Measurements from ENCODE around the gene TSPAN4.

TSPAN4 gene, protein sequence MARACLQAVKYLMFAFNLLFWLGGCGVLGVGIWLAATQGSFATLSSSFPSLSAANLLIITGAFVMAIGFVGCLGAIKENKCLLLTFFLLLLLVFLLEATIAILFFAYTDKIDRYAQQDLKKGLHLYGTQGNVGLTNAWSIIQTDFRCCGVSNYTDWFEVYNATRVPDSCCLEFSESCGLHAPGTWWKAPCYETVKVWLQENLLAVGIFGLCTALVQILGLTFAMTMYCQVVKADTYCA

GRCh38 chr11:842370-843002 lies at the start of gene TSPAN4, which contains the start of gene POLR2L:
TSS of gene TSPAN4 (plus strand) at chr11:842852. CDS start at chr11:850305, 7,453 bp downstream.
TSS of gene POLR2L (minus strand) at chr11:842529. CDS start at chr11:842508, 21 bp downstream.
- Mint-ChIP-seq H3K27me3 (ENCODE audit: low read depth) (no peaks in the 10 kb centered on the region), H3K9me3 (no peaks in the 10 kb centered on the region), H3K27ac (peak within 1 kb of the TSS; percentile 85), H3K4me1 (ENCODE audit: low read depth) (peaks cover 10% of the 10 kb centered on the region), H3K36me3 (ENCODE audit: low read depth) (peaks cover 11% of the 10 kb centered on the region), H3K4me3 (peak within 1 kb of the TSS; percentile 90)
- peak; percentile 87 for DNase-seq (ENCODE audit: low spot score)

DNA sequence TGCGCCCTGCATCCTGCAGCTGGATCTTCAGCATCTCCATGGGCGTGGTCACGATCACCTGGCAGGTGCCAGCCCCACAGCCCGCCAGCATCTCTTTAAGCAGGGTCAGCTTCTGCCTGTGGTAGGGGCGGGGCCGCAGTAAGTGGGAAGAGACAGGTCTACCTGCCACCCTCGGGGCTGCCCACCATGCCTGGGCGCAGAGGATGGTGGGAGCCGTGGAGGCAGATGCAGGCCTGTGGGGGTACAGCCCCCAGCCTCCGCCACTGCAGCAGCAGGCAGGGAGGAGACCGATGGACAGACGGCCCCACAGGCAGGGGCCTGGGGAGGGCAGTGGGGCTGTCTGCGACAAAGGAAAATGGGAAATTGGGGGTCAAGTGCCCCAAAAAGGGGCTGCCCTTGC lies 49.8 kb upstream of the TSPAN4 start:
- no peak overlapping the region for H3K4me3 Mint-ChIP-seq
- H3K9me3 Mint-ChIP-seq = no peaks in the 10 kb centered on the region
- H3K4me1 Mint-ChIP-seq (ENCODE audit: low read depth) = peaks cover 12% of the 10 kb centered on the region
- DNase-seq (ENCODE audit: low spot score) = no peak
- H3K36me3 Mint-ChIP-seq (ENCODE audit: low read depth) = peaks cover 6% of the 10 kb centered on the region
- H3K27ac Mint-ChIP-seq = no peak overlapping the region
- H3K27me3 Mint-ChIP-seq (ENCODE audit: low read depth) = no peaks in the 10 kb centered on the region

DNA sequence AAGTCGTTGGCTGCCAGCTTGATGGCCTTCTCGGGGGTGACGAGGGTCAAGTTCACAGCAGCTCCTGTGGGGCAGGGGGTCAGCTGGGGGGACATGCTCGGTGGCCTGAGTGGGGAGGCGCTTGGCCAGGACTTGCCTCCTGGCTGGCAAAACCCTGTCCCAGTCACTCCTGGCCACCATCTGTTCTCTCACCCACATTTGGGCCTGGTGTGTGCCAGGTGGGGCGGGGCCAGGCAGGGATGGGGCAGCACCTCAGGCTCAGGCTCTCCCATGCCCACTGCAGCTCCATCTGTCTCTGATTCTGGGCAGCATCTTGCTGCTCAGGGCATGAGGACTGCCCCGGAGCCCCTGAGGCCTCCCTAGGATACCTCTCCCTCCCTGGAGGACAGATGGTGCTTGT lies 49.1 kb upstream of the TSPAN4 start:
- Mint-ChIP-seq H3K9me3 (no peaks in the 10 kb centered on the region), H3K27me3 (ENCODE audit: low read depth) (no peaks in the 10 kb centered on the region), H3K36me3 (ENCODE audit: low read depth) (peaks cover 6% of the 10 kb centered on the region), H3K4me3 (peak overlapping the region; percentile 42), H3K4me1 (ENCODE audit: low read depth) (peaks cover 12% of the 10 kb centered on the region), H3K27ac (no peak overlapping the region)
- no peak for DNase-seq (ENCODE audit: low spot score)

- H3K36me3 Mint-ChIP-seq (ENCODE audit: low read depth) = peaks cover 6% of the 10 kb centered on the region
- no peak for DNase-seq (ENCODE audit: low spot score)
- peak overlapping the region; percentile 45 for H3K4me3 Mint-ChIP-seq
- H3K27me3 Mint-ChIP-seq (ENCODE audit: low read depth) = no peaks in the 10 kb centered on the region
- H3K9me3 Mint-ChIP-seq = no peaks in the 10 kb centered on the region
- peaks cover 12% of the 10 kb centered on the region for H3K4me1 Mint-ChIP-seq (ENCODE audit: low read depth)
- no peak overlapping the region for H3K27ac Mint-ChIP-seq
Measured at GRCh38 chr11:794013-794765, 48.5 kb upstream of the TSPAN4 start.

DNA sequence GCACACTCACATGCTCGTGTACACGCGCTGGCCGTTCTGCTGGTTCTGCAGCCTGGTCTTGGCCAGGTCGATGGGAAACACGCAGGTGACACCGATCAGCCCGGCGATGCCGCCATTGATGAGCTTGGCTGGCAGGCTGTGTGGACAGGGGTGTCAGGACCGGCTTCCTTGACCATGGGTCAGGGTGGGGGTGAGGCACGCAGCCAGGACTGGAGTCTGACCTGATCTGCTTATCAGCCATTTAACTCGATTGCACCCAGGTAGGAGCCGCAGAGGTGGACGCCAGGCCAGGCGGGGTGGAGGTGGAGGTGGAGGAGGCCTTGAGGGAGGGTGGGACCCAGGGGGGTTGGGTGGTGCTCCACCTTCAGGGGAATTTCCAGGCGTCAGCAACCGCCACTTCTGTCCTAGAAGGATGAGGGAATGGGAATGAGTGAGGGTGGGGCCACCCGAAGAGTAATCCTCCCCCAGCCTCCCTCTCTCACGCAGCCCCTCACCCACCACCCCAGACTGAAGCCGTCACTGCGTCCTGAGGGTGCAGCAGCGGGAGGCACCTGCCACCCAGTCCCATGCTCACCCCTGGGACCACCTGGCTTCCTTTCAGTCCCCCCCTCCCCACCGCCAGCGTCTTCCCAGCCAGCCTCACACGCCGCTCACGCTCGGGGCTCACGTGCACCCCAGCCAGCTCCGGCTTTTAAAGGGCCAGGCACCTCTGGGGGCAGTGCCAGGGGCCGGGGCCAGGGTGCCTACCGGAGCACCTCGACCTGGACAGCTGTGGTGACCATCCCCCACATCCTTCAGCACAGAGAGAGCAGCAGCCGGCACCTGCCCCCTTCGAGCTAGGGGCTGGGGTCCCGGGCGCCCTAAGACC lies 47.7 kb upstream of the TSPAN4 start:
- H3K9me3 Mint-ChIP-seq = no peaks in the 10 kb centered on the region
- peaks cover 12% of the 10 kb centered on the region for H3K4me1 Mint-ChIP-seq (ENCODE audit: low read depth)
- H3K36me3 Mint-ChIP-seq (ENCODE audit: low read depth) = peaks cover 6% of the 10 kb centered on the region
- peak overlapping the region; percentile 56 for H3K4me3 Mint-ChIP-seq
- H3K27me3 Mint-ChIP-seq (ENCODE audit: low read depth) = no peaks in the 10 kb centered on the region
- no peak for DNase-seq (ENCODE audit: low spot score)
- no peak overlapping the region for H3K27ac Mint-ChIP-seq

- Mint-ChIP-seq H3K27ac (peak overlapping the region; percentile 91), H3K4me3 (peak overlapping the region; percentile 88), H3K27me3 (ENCODE audit: low read depth) (no peaks in the 10 kb centered on the region), H3K36me3 (ENCODE audit: low read depth) (peaks cover 6% of the 10 kb centered on the region), H3K9me3 (no peaks in the 10 kb centered on the region), H3K4me1 (ENCODE audit: low read depth) (peaks cover 9% of the 10 kb centered on the region)
- DNase-seq (ENCODE audit: low spot score) = peak; percentile 87
Measured at GRCh38 chr11:795634-796564, 46.8 kb upstream of the TSPAN4 start.

DNA sequence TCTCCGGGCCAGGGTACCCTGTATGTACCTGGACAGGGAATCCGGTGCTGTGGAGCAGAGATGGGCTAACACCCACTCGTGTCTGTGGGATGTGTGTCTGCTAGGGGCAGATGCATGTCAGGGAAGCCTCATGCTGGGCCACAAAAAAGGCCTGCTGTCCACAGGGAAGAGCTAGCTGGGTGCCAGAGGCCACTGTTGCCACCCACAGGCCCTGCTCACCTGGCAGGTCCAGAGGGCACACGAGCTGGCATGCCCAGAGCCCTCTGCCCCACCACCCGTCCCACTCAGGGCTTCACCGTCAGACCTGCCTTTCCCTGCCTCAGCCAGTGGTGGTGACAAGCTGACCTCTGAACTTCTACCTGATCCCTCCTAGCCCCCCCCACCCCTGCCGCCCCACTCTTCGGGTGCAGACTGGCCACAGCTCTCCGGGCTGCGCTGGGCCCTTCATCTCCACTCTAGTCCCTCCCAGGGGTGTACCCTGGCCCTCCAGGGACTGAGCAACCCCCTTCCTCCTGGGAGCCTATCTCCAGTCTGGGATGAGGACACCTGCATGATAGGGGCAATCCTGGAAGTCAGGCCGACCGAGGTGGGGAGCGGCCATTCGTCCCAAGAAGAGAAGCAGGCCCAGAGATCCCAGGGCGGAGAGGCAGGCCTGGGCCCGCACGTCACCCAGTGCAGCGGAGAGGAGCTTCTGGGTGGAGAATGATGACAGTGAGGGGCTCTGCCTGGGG lies 45.9 kb upstream of the TSPAN4 start:
- DNase-seq (ENCODE audit: low spot score) = no peak
- peaks cover 9% of the 10 kb centered on the region for H3K4me1 Mint-ChIP-seq (ENCODE audit: low read depth)

GRCh38 chr11:797296-798092 lies 45.2 kb upstream of the TSPAN4 start:
- Mint-ChIP-seq H3K36me3 (ENCODE audit: low read depth) (peaks cover 4% of the 10 kb centered on the region), H3K27ac (peak overlapping the region; percentile 91), H3K4me3 (peak overlapping the region; percentile 88), H3K4me1 (ENCODE audit: low read depth) (peaks cover 9% of the 10 kb centered on the region), H3K9me3 (no peaks in the 10 kb centered on the region), H3K27me3 (ENCODE audit: low read depth) (no peaks in the 10 kb centered on the region)
- peak; percentile 70 for DNase-seq (ENCODE audit: low spot score)

More for the DNA sequence above, 45.9 kb upstream of the TSPAN4 start:
- Mint-ChIP-seq H3K36me3 (ENCODE audit: low read depth) (peaks cover 4% of the 10 kb centered on the region), H3K4me3 (peak overlapping the region; percentile 88), H3K27me3 (ENCODE audit: low read depth) (no peaks in the 10 kb centered on the region), H3K27ac (peak overlapping the region; percentile 91), H3K9me3 (no peaks in the 10 kb centered on the region)

- Mint-ChIP-seq H3K4me3 (peak within 1 kb of the TSS; percentile 88), H3K27ac (peak within 1 kb of the TSS; percentile 91), H3K4me1 (ENCODE audit: low read depth) (peaks cover 9% of the 10 kb centered on the region), H3K36me3 (ENCODE audit: low read depth) (peaks cover 4% of the 10 kb centered on the region), H3K9me3 (no peaks in the 10 kb centered on the region), H3K27me3 (ENCODE audit: low read depth) (no peaks in the 10 kb centered on the region)
- peak; percentile 86 for DNase-seq (ENCODE audit: low spot score)
Measured at GRCh38 chr11:798093-798713, 44.4 kb upstream of the TSPAN4 start, which contains the start of gene SLC25A22. TSS of gene SLC25A22 (minus strand) at chr11:798281. CDS start at chr11:795006, 3,275 bp downstream.

GRCh38 chr11:799641-800316 lies 42.9 kb upstream of the TSPAN4 start:
- Mint-ChIP-seq H3K36me3 (ENCODE audit: low read depth) (peaks cover 4% of the 10 kb centered on the region), H3K27me3 (ENCODE audit: low read depth) (no peaks in the 10 kb centered on the region), H3K27ac (no peak overlapping the region), H3K4me1 (ENCODE audit: low read depth) (peaks cover 12% of the 10 kb centered on the region), H3K4me3 (no peak overlapping the region), H3K9me3 (no peaks in the 10 kb centered on the region)
- DNase-seq (ENCODE audit: low spot score) = no peak

DNA sequence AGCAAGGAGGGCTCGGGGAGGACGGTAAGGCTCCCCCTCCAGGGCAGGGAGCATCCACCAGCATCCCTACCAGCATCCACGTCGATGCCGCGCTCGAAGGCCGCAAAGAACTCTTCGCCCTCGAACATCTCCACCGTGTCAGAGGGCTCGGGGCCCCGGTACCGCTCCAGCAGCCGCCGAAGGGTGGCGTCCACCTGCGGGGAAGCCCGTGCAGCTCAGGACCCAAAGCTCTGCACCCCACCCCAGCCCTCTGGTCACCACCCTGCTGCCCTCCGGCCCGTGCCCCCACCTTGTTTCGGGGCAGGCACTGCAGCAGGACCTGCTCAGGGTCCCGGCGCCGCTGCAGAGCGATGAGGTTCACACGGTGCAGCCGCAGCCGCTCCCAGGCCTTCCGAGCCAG lies 42.2 kb upstream of the TSPAN4 start:
- no peak for DNase-seq (ENCODE audit: low spot score)
- Mint-ChIP-seq H3K27me3 (ENCODE audit: low read depth) (no peaks in the 10 kb centered on the region), H3K4me1 (ENCODE audit: low read depth) (peaks cover 12% of the 10 kb centered on the region), H3K4me3 (no peak overlapping the region), H3K9me3 (no peaks in the 10 kb centered on the region), H3K27ac (no peak overlapping the region), H3K36me3 (ENCODE audit: low read depth) (peaks cover 4% of the 10 kb centered on the region)

Measured in T-helper 2 cell treated with Interferon-gamma antibody and Interleukin-4, amounts not matched to agents 5 μg/mL and 100 μg/mL, for 36 hours (primary cell).